ENCODE data around the gene ITFG2.

Gene ITFG2

DNA sequence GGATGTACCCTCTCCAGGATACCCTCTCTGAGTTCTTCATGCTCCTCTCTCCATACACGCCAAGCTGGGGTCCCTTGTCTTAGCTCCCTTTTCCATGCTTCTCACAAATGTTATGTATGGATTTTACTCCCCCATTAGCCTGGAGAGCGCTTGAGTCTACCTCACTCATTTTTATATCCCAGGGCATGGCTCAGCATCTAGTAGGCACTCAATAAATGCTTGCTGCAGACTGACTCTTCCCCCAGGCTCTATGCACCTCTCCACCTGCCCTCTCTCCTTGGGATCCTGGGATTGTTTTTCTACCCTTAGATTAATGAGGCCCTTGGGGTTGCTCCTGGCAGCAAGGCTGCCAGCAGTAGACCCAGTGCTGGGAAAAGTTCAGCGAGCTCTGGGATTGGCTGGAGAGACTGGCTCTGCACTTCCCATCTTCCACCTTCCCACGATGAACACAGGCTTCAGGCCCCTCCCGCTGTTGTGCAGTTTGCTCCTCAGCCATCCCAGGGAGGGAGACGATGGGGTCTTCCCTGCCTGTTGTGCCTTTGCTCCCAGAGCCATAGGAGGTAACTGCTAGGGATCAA, 20.2 kb downstream of the ITFG2 start:
- DNase-seq (ENCODE audit: low spot score): no peak

DNA sequence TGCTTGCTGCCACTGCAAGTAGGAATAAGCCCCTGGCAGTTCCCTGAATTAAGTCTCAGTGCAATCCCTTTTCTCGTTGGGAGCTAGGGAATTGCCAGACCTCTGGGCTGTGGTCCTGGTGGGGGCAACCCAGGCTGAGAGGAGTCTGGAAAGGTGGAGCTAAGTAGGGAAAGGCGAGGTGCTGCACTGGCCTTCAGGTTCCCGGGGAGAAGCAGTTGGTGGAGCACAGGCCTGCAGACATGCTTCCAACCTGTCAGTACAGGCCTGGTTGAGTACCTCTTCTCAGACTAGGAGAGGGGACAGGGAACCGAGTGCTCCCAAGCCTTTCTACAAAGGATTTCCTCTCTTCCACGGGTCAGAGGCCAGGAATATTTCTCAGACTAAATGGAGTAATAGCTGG, 20.9 kb downstream of the ITFG2 start:
- DNase-seq (ENCODE audit: low spot score): no peak

DNA sequence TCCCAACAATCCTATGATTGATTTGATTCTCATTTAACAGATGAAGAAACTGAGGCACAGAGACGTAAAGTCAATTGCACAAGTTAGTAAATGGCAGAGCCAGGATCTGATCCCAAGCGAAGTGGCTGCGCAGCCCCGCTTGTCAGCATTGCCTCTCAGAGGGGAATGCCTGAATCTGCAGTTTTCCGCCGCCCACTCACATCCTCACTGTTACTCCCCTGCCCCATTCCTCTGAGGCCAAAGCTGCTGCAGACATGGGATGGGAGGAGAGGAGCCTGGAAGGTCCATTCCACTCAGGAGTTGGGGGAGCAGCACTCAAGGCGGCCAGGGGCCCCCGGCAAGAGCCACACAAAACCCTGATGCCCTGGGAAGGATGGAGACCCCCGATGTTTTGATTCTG, 21.3 kb downstream of the ITFG2 start:
- DNase-seq (ENCODE audit: low spot score): no peak

DNA sequence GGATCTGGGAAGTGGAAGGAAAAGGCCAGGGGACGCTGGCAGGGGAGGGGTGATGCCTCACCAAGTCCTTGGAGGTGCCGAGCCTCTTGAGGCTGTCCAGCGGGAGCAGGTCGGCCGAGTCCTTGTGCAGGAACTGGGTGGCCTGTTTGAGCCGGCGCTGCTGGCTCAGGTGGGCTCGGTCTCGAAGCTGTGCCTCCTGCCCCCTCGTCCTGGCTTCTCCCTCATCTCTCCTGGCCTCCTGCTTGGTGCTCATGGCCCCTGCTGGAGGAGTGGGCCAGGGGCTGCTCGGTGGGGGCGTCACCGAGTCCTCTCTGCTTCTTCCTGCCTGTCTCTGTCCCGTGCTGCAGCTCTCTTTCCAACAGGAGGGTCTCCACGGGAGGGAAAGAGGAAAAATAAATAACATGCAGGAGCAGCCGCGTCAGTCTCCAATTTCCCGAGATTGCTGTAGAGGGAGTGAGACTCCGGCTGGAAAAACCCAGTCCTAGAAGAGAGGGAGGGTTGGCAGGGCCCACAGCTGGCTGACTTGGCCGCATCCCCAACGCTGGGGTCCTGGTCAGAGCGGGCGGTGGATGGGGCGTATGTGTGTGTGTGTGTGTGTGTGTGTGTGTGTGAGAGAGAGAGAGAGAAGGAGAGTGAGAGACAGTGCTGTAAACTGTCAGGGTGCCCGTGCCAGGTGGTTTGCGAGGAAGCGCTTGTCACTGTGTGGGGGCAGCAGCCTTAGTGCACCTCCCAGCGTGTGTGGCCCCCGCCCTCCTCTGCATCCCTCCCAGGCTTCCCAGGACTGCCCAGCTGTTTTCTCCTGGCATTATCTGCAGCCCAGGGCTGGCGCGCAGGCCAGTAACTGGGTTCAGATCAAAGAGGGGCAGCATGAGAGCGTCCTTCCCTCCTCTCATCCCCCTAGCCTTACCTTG, 22.4 kb downstream of the ITFG2 start, which contains the start of gene NRIP2:
Gene NRIP2 (minus strand): TSS at position 455 of the 911 bp plus-strand sequence. CDS start 52 bp downstream, at position 403.
- DNase-seq (ENCODE audit: low spot score): peak; percentile 72

DNA sequence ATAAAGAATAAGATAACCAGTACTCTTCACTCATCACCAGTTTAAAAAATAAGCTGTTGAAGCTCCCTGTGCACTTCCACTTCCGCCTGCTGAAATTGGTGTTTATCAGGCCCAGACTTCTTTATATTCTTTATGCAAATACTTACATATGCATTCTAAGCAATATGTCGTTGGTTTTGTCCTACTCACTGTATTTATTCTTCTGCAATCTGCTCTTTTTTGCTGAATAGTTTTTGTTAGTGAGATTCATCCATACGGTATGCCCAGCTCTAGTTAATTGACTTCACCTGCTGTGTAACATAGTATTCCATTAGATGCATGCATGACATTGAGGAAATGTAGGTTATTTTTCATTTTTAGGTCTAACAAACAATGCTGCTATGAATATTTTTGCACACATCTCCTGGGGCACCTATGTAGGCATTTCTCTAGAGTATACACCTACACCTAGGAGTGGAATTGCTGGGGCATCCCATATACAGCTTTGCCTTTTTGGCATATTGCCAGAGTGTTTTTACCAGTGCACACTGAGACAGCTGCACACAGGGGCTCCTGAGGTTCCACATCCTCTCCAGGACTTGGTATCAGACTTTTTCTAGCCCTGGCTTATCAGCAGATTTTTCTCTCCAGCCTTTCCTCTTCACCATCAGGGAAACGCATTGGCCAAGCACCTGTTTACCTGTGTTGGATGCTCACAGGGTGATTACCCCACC, 23.4 kb downstream of the ITFG2 start:
- no peak for DNase-seq (ENCODE audit: low spot score)

DNA sequence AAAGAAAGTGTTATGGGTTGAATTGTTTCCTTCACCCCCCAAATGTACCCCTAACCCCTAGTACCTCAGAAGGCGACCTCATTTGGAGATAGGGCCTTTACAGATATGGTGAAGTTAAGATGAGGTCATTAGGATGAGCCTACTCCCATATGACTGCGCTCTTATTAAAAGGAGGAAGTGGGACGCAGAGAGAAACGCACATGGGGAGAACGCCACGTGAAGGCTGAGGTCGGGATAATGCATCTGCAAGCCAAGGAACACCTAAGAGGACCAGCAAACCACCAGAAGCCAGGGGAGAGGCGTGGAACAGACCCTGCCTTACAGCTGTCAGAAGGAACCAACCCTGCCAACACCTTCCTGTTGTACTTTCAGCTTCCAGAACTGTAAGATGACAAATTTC, 24.1 kb downstream of the ITFG2 start:
- DNase-seq (ENCODE audit: low spot score): no peak

DNA sequence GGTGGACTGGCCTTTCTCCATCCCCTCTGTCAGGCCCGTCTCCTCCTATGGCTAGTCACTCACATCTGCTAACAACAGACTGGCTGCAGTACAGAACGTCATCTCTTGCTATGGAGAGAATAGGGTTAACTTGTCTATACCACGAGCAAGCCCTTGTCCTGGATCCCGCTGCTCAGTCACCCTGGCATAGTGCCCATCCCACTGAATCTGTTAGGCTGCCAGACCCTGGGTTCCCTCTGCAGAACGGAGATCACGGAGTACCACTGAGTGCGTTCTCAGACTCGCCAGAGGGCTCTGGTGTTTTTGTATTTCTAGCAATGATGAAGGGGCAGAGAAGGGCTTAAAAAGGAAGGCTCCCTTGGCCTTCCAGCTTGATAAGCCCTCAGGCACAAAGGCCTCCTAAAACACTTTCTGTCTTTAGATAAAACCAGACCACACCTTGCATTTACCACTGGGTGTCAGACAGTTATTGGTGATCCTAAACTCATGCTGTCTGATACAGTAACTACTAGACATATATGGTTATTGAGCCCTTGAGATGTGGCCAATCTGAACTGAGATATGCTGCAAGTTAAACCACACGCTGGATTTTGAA, 28.7 kb downstream of the ITFG2 start:
- no peak for DNase-seq (ENCODE audit: low spot score)

DNA sequence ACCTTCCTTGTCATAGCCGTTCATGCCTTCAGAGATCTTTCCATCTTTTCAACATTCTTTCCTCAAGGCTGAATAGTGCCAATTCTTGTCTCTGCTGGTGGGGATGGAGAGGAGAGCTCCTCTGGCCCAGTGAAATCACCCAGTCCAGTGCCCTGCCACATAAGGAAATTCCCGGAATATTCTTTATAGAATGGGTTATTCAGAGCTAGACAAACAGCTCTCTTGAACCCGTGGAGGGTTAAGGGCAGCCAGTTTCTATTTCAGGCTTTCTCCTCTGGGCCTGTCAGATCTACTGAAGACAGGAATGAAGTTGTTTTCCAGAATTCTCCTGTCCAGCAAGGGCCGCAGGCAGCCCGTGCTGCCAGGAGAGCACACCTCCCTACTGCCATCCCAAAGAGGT, 30.5 kb downstream of the ITFG2 start:
- DNase-seq (ENCODE audit: low spot score): no peak

DNA sequence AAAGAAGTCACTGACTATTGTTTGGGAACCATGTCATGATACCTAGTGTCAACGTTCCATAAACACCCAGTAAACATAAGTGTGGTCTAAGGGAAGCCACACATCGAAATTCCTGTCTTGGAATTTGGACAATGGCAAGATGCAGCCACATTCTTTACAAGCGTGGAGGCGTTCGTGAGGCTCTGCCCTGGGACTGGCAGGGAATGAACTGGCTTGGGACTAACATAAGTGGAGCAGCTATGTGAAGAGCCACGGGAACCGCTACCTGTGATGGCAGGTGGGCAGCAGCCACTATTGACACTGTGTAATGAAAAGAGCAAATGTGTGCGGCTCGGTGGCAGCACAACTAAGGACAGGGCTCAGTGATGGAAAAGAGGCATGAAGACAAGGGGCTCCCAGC, 32.3 kb downstream of the ITFG2 start:
- DNase-seq (ENCODE audit: low spot score): no peak

DNA sequence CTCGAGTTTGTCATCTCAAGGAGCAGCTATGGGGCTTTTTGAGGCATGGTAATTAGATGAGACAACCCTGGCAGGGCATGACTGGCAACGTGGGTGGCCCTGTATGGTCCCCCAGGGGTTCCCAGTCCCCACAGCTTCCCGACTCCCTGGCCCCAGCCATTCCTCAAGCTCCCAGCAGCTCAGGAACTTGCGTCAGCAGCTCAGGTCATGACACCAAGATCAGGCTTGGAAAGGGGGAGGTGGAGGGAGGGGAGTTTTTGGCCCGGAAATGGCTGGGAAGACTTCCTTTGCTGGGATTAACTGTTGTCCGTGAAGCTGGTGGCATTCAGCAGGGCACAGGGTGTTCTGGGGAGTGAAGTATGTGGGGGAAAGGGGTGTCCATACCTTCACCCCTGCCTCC, 32.8 kb downstream of the ITFG2 start:
- DNase-seq (ENCODE audit: low spot score): no peak

DNA sequence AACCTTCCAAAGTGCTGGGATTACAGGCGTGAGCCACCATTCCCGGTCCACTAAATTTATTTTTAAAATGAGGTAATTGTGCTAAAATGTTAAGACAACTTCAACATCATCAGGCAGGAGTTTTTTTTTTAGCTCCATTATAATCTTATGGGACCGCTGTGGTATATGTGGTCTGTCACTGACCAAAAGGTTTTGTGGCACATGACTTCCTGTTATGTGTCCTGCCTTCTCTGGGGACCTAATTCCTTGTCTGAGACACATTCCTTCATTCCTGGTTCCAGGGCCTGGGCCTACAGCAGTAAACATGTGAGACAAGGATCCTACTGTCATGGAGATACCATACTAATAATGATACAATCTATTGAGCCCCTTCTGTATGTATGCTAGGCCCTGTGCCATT, 39.5 kb downstream of the ITFG2 start:
- DNase-seq (ENCODE audit: low spot score): no peak

DNA sequence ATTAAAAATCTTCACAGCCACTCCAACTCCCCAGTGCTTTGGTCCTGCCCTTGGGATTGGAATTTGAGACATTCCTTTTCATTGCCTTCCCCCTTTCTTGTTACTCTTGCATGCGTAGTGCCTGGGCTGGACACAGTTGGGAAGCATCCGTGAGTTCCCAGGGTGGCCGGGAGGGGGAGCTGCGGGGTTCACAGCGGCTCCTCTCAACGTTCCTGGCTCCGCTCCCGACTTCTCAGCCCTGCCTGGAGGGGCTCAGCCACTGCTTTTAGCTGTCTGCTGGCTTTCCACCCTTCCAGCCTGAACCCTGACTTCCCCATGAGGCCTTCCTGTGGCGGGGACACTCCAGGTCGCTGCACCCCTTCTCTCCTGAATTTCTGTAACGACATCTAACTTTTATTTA, 41.2 kb downstream of the ITFG2 start:
- DNase-seq (ENCODE audit: low spot score): peak; percentile 68

DNA sequence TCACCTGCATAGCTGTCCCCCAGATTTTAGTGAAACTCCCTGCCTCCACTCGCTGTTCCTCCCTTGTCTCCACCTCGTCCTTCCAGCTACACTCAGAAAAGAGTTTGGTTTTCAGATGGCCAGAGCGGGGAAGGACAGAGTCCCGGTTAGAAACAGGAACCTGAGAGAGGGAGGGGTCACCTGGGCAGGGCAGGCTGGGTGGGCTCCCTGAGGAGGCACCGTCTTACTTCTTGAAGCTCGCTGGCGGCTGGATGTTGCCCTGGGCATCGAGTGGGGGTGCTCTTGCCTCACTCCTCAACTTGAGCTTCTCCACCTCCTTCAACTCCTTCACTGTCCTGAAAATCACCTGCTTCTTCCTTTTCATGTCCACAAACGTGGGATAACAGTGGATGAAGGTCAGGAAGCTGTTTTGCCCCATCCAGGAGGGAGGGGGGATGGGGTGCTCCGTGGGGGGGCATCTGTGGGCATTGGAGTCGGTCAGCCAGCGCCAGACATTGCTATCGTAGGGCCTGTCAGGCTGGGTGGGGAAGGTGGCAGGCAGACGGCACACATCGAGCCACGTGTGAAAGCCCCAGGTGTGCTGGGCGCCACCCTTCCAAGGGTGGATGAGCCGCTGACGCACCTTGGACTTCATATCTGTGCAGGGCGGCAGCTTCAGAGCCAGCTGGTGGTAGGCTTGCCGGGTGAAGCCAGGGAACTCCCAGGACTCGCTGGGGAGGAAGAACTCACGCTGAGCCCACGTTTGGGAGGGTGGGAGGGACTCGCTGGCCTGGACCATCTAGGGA, 42.4 kb downstream of the ITFG2 start:
- no peak for DNase-seq (ENCODE audit: low spot score)

DNA sequence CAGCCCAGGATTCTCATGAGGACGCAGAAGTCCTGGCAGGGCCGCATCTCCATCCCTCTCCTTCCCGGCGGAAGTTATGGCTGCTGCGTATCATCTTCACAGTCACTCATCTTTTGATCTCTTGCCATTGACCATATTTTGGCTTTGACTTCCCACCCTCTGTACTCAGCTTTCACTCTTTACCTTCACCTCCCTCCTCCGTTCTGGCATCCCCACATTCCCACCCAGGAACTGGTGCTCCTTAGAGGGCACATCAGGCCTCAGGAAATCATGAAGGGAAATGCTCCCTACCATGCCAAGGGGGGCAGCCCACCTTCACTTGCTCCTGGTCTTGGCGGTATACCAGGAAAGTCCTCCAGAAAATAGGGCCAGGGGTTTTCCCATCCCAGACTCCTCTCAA, 43.1 kb downstream of the ITFG2 start:
- no peak for DNase-seq (ENCODE audit: low spot score)

DNA sequence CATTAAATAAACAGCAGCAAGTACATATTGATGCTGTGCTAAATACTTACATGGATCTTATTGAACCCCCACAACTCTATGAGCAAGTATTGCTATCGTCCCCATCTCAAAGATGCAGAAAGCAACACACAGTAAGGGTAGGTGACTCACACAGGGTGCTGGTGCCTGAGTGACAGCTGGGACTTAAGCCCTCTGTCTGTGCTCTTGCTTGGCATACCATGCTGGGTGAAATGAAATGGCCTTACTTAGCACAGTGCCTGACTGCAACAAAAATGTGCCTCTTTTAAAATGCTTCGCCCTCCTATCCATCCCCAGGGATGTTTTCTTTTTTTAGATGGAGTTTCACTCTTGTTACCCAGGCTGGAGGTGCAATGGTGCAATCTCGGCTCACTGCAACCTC, 43.6 kb downstream of the ITFG2 start:
- no peak for DNase-seq (ENCODE audit: low spot score)

DNA sequence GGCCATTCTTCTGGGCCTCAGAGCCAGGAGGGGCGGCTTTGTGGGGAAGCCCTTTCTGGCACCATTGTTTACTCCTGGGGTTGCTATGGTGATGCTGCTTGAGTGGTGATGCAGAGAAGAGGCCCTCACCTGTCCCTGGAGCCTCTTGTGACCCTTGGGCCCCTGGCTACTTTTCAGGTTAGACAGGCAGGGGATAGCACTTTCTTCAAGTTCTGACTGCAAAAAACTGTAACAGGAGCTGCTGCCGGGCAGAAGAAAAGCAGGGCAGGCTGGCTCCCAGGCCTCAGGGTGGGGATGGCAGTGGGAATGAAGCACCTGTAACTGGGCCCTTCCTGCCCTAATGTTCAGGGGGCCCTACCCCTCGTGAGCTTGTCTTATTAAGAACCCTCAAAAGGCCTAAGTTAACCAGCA, 44.6 kb downstream of the ITFG2 start, which contains the start of gene TEX52:
Gene TEX52 (minus strand): TSS at position 19 of the 411 bp plus-strand sequence. CDS start 13 bp downstream, at position 6.
- DNase-seq (ENCODE audit: low spot score): no peak

DNA sequence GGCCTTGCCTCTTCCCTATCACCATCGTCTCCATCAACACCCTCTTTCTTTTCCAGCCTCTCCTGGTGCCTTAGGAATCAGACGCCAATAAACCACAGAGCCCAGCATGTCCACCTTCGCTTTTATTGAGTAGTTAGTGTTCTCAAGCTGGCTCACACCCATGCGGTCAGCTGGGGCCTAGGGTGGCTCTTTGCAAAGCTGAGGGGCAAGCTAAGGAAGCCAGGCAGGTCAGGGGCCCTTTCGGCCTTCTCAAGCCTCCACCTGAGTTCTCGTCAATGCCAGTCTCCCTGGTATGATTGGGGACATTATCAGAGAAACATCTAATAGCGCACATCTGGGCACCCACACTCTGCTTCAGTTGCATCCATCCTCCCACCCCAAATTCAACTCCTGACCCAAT, 45.1 kb downstream of the ITFG2 start:
- DNase-seq (ENCODE audit: low spot score): no peak

DNA sequence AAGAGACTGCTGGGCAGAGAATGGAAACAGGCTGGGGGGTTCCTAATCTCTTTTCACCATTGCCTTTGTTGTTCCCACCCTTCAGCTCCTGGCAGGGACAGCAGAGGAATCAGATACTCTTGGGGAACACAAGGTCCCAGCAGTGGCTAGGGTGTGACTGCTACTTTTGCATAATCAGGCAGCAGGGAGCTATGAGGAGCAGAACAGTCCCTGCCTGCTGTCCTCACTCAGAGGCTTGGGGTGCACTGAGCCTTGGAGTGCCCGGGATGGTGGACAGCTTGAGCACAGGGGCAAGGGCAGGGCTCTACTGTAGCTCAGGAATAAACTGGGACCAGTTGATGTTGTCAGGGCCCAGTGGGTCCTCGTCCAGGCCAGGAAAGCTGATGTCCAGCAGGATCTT, 45.9 kb downstream of the ITFG2 start:
- DNase-seq (ENCODE audit: low spot score): no peak

DNA sequence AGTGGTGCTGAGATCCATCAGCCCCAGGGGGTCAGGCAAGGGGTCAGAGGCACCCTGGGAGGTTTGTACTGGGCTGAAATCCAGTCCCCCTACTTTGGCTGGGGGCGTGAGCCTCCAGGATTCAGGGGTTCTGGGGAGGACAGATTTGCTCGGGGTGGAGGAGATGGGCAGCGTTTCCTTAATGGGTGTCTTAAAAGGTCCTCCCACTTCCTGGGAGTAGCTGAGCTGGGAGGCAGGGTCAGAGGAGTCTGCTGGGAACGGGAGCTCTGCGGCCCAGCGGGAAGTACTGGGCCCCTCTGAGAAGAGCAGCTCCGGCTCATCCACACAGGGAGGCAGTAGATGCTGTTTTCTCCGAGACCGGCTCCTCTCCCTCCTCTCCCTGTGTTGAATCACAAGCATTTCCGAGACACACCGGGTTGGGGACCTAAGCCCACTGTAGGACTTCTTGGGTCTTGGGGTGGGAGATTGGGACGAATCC, 46.5 kb downstream of the ITFG2 start:
- DNase-seq (ENCODE audit: low spot score): no peak

DNA sequence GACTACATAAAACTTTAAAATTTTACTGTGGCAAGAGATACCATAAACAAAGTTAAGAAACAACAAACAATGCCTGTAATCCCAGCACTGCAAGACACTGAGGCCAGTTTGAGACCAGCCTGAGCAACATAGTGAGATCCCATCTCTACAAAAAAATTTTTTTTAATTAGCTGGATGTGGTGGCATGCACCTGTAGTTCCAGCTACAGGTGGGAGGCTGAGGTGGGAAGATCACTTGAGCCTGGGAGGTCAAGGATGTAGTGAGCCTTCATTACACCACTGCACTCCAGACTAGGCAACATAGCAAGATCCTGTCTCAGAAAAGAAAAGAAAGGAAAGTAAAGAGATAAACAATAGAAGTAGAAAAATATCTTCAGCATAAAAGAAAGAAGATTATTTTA, 47.7 kb downstream of the ITFG2 start:
- DNase-seq (ENCODE audit: low spot score): no peak

DNA sequence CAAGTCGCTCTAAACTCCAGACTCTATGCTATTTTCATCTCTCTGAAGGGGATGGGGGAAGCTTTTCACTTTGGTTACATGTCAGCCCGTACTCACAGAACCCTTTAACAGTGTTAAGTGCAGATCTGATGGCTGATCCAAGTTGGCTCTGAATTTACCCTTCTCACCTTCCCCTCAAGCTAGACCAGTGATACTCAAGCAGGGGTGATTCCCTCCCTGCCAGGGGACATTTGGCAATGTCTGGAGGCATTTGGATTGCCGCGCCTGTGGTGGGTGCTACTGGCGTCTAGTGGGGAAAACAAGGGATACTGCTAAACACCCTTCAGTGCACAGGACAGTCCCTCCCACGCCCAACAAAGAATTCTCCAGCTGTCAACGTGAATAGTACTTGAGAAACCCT, 50.4 kb downstream of the ITFG2 start:
- no peak for DNase-seq (ENCODE audit: low spot score)

All from putamen (tissue), 1 donor.